ENCODE measurements around the gene CAPN13. TPM values are rescaled to one million over a fixed set of nuclear protein-coding genes. Genes with fewer than 3 reads are reported as not detected.
A peak's percentile ranks its signal among the peaks of the same experiment; 100 is the strongest.
"Not testable (repeated sequence)": the region's sequence is repeated elsewhere in the genome, so short reads cannot be mapped to it uniquely, and the experiment has no call there.

Gene CAPN13
- total RNA-seq, 1 donor from 2014 or later, result 1.8 TPM

DNA sequence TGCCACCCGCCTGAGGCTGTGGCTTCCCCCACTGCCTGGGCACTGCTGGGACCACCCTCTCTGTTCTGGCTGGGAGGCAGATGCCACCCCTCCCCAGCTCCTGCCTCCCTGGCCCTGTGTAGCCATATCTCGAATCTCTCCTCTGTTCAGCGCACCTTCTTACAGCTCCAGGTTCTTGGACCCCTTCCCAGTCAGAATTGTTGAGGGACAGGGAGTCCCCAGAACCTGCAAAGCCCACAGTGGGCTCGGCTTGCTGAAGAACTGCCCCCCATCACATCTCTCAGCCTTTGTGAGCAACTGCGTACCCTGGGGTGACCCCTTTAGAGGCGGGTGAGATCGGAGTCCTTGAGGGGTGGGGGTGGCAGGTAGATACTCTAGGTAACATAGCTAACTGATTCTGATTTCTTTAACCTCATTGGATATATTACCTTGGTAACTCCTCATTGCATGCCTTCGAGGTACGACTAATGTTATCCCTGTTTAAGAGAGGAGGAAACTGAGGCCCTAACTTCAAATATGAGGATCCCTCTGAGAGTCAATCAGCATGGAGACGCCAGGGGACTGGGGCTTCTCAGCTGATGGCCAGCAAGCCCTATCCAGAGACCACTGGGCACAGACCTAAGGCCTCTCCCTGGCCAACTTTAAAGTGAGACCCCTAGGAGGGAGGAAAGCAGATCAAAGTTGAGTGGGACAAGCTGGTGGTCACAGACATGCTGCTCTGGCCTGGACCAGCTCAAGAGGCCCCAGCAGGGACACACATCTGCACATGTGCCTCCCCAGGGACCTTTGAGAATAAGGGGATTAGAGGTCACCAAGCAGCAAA lies 101.3 kb downstream of the CAPN13 start:
- no peak for DNase-seq (ENCODE audit: low read depth)

DNA sequence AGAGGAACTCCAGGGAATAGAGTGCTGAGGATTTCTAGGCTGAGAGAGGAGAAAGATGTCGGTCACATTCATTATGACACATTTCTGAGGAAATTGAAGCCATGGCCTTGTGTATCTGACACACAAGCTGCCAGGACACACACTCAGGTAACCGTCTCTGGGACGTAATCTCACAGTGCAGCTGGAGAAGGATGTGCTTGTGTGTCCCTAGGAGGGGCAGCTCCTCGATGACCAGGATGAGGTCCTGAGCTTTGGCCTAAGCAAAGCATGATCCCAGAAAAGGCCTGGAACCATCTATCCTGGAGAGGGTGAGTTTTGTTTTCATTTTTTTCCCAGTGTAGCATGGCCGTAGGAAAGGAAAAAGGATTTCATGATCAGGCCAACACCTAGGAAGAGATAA lies 102.2 kb downstream of the CAPN13 start:
- DNase-seq (ENCODE audit: low read depth), result no peak

DNA sequence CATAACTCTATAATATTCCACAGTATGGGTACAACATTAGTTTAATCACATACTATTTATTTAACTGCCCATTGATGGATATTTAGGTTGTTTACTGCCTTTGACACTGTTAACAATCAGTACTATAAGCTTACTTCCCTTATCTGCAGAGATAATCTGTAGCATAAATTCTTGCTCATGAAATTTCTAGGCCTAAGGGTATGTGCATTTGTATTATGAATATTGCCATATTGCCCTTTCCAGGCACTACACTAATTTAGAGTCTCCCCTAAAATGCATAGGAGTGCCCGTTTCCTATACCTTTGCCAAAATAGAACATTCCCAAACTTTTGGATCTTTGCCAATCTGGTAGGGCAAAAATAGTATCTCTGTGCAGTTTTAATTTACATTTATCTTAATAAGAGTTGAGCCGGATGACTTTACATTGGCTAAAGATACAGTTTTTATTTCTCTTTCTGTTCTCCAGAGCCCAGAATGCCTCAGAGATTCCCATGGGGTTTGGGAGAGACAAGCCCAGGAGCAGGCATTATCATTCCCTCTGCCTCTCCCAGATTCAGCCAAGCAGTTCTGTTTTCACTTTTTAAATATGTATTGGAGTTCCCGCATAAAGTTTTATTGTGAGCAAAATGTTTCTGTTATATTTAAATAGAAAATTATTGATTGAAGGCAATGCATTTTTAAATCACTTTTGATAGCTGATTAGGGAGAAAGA lies 102.8 kb downstream of the CAPN13 start:
- no peak for DNase-seq (ENCODE audit: low read depth)

DNA sequence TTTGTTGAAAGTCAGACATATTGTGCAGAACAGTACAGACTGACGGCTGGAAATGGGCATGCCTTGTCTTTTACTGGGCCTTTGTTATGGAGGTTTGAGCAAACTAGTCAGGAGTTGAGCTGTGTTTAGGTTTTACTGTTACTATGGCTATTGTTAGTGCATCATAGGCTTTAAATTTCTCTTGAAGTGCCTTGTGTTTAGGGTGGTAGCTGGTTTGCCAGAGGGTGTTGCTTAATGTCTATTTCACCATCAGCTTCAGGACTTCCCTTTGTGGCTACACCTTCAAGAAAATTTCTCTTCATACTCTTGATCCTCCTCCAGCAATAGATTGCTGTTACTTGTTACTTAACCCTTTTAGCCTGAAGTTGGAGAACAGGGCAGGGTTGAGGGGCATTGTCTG lies 104.6 kb downstream of the CAPN13 start:
- no peak for DNase-seq (ENCODE audit: low read depth)

DNA sequence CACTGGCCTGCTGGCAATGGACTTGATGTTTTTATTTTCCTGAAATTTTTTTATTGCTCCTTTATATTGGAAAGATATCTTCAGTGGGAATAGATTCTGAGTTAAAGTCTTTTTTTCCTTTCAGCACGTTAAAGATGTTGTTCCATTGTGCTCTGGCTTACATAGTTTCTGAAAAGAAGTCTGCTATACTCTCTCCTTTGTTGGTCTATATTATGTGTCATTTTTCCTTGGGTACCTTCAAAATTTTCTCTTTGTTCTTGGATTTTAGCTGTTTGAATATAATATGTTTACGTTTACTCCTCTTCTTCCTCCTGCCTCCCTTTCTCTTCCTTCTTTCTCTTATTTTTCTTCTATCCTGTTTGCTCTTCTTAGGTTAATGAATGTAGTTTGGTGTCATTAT lies 105.5 kb downstream of the CAPN13 start:
- DNase-seq (ENCODE audit: low read depth), result no peak

DNA sequence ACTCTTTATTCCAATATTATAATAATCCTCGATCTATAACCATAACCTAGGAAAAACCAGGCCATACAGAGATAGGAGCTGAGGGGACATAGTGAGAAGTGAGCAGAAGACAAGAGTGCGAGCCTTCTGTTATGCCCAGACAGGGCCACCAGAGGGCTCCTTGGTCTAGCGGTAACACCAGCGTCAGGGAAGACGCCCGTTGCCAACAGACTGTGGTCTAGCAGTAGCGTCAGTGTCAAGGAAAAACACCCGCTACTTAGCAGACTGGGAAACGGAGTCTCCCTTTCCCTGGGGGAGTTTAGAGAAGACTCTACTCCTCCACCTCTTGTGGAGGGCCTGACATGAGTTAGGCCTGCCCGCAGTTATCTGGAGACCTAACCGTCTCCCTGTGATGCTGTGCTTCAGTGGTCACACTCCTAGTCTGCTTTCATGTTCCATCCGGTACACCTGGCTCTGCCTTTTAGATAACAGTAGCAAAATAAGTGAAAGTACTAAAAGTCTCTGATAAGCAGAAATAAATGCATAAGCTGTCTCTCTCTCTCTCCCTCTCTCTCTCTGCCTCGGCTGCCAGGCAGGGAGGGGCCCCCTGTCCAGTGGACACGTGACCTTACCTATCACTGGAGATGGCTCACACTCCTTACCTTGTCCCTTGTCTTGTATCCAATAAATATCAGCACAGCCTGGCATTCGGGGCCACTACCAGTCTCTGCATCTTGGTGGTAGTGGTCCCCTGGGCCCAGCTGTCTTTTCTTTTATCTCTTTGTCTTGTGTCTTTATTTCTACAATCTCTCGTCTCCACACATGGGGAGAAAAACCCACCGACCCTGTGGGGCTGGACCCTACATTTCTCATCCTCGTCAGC lies 109.8 kb downstream of the CAPN13 start:
- not testable (repeated sequence) for DNase-seq (ENCODE audit: low read depth)

DNA sequence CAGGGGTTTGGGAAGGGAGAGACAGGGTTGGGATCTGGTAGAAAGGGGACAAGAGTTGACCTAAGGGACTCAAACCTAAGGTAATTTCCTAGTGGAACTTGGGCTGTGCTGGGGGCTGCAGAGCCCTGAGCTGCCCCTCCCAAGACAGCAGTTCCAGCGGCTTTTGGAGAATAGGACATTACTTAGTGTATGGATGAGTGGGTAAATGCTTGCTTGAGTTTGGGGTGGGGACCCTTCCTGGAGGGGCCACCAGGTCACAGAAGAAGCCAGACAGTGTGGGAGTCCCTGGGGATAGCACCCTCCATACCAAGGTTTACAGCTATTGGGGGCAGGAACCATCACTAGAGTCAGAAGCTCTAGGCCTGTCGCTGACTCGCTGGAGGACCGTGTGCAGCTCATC lies 111.5 kb downstream of the CAPN13 start:
- no peak for DNase-seq (ENCODE audit: low read depth)

DNA sequence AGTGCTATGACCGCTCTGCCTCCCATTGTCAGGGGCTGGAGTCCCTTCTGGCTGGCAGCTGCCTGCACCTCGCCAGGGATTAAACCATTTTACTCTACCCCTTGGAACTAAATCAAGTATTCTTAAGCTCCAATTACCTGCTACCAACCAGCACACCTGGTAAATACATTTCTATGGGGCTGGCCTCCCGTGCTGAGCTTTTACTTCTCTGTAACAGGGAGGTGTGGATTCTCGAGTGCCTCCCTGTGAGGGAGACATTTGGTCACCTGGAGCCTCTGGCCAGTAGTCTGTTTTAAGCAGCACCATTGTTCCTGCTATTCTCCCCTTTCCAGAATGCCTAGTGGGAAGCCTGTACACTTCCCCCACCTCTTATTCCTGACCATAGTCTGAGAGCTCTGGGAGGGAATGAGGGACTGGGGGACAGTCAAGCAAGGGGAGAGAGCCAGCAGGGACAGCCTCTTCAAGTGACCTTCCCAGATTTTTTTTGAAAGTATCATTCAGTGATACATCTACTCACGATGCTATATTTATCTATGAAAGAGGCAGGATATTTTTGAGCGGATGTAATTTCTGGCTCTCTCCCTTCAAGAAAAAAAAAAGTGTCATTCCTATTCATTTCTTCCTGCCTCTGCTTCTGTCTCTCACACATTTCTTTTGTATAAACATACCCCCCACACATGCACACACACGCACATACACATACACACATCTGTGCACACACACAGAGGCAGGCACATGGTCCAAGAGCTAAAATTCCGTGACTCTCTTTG lies 112.8 kb downstream of the CAPN13 start:
- DNase-seq (ENCODE audit: low read depth), result no peak

DNA sequence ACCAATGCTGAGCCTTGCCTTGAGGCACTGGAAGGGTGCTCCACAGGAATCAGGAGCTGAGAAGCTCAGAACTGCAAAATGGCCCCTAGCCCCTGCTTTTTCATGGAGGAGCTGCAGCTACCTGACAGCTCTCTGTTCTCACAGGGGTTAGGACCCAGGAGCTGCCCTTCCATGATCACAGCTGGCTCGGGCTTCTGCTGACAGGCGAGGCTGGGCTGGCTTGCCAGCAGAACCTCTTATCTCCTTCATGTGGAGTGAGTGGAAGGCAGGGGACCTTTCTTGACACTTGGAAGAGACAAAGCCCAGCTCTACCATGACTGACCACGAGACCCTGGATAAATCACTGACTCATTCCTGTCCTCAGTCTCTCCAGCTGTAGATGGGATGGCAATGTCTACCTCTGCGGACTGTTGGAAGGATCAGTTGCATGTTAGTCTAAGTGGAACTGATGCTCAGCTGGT lies 113.4 kb downstream of the CAPN13 start:
- no peak for DNase-seq (ENCODE audit: low read depth)

DNA sequence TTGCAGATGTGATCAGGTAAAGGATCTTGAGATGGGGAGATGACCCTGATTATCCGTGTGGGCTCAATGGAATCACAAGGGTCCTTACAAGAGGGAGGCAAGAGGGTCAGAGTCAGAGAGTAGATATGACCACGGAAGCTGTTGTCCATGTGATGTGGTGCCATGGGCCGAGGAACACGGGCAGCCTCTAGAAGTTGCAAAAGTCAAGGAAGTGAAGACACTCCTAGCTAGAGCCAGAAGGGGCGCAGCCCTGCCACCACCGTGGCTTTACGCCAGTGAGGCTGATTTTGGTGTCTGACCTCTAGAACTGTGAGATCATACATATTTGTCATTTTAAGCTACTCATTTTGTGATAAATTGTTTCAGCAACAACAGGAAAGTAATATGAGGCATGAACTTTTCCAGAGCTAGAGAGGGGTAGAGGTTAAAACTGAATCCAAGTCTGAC lies 114.4 kb downstream of the CAPN13 start:
- DNase-seq (ENCODE audit: low read depth), result no peak

DNA sequence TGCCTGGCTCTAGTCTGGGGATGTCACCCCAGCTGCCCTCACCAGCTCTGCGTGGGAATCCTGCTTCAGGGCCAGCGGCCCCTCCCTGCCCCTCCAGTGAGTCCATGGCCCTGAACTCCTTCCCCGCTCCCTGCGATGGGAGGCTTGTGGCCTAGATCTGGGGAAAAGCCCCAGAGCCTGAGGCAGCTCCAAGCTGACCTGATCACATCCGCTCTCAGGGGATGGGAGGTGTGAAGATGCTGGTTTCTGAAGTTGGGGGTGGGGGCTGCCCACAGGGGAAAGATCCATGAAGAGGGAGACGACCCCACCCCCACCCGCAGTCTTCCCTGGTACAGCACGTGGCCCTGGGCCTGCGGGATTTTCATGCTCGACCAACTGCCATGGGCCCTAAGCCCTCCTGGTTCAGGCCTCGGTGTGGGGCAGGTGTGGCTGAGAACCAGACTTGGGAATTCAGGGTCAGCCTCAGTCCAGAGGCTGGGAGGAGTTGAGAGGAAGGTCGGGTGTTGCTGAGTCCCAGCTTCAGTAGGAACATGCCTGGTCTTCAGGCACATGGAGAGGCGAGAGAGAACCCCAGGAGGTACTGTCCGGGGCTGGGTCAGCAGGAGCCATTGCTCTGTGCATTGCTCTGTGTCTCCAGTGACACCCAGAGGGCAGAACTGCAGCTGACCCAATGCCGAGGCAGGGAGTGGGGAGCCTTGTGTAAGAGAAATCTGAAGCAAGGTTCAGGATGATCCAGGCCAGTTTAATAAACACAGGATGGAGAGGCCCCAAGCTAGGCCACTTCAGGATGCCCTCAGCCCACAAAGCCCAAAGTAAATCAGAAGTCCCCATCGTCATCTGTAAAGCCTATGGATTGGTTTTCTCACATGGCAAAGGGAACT lies 115.1 kb downstream of the CAPN13 start:
- DNase-seq (ENCODE audit: low read depth), result no peak

DNA sequence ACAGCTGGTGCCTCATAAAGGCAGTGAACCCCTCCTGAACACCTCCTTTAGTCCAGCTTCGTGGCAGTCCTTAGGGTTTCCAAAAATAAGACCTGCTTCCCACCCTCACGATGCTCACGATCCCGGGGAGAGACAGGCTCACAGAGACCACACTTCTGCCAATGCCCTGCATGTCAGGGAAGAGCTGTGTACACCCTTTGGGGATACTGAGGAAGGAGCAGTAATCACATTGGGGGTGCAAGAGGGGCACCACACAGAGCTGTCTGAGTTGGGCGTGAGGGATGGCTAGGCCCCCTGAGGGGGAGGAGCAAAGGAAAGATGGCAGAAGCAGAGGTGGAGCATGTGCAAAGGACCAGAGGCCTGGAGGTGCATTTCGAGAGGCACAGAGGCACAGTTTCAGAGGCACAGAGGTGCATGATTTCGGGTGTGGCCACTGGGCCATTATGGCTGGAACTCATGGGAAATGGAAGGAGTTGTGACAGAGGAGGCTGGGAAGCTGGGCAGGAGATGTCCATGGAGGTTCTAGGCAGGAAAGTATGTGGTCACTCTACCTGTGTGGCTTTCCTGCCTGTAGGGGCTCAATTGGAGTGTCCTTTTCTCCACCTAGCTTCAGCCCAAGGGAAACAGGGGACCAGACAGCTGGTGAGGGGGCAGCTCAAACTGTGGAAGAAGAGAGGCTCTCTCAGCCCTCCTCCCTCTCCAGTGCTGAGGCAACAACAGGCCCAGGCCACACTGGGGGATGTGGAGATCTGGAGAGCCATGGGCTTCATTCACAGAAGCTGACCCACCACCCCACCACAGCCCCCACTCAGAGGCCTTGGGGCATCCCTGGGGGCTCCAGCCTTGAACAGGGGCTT lies 115.9 kb downstream of the CAPN13 start:
- DNase-seq (ENCODE audit: low read depth), result no peak

DNA sequence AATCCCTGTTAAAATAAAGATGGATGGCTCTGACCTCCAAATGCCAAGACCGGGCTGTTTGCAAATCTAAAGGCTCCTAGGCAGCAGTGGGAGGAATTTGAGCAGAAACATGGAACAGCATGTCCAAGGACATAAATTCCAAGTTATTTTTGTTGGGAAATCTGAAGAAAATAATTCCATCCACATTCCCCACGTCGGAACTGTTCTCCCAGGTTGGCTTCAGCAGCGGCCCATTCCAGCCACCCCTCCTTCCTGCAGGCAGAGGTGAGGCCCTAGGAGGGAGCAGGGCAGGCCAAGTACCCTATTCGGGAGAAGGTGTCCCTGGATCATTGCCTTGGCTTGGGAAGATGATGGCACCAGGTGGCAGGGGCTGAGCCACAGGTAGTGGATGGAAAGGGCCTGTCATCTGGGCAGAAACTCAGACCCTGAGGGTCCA lies 117.1 kb downstream of the CAPN13 start:
- DNase-seq (ENCODE audit: low read depth), result no peak

DNA sequence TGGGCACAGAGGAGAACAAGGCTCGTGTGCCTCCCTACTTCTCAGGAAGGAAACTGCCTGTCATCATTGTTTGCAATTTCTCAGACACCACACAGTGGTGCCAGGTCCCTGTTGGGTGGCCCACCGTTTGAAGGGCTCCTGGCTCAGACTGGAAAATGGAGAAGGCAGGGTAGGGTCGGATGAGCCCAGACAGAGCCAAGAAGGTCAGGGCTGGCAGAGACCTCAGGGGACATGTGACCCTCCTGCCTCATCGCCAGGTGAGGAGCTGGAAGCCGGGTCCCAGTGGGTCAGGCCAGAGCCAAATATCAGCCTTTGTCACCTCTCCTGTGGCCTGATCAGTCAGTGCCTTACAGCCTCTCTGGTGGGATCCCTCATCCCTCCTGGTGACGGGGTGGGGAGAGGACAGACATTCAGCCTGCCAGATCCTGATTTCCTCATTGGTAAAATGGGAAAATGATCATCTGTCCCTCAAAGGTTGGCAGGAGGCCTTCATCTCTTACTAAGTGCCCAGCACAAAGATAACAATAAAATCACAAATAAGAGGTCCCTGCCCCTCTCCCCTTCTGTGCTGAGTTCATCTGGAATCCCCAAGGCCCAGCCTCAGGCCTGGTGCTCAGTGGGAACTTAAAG lies 117.6 kb downstream of the CAPN13 start:
- no peak for DNase-seq (ENCODE audit: low read depth)

DNA sequence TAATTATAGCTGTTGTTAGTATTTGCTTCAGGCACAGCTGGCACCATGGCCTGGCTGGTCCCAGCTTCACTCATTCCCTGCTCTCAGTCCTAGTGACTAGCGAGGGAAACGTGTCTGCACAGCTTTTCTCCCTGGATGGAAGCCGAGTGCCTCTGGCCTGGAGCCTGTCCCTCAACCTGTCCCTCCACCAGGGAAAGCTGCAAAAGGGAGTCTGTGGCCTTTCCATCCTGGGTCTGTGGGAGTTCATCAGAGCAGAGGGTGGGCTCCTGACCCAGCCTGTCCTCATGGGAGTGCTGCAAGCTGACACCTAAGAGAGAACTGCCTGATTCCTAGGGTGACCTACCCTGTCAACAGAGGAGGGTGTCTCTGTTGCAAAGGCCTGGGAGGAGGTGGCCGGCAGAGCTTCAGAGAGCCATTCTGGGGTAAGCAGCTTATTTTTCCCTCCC lies 118.3 kb downstream of the CAPN13 start:
- no peak for DNase-seq (ENCODE audit: low read depth)

DNA sequence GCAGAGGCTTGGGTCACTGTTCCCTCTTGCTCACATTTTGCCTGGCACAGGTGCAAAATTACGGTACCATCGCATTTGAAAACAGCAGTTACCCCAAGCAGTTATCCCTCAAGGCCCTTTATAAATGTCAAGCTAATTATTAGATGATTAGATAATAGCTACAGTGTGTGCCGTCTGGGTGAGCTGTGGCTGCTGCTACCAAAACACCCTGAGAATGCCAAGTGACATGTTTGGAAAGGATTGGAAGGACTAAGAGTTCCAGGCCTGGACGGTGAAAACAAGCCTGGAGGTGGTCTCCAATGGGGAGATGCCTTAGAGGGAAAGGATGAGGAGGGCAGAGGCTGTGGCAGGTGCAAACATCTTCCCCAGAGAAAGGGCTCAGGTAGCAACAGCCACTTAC lies 120.6 kb downstream of the CAPN13 start:
- DNase-seq (ENCODE audit: low read depth), result no peak

DNA sequence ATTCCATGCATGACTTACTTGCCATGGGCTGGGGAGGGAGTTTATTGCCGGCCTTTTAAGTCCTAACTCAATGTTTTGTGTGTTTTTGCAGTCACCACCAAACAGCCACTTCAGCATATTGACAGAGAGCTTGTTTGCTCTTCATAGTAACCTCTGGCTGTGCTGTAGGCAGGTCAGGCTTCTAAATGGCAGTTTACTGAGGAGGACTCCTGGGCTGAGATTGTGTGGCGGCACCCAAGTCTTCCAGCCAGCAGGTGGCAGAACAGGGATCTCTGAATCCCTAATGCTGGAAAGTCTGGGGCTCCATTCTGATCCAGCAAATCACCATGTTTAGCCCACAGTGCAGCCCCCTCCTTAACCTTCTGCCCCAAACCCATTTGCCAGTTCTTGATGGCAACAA lies 121.2 kb downstream of the CAPN13 start:
- peak; percentile 21 for DNase-seq (ENCODE audit: low read depth)

DNA sequence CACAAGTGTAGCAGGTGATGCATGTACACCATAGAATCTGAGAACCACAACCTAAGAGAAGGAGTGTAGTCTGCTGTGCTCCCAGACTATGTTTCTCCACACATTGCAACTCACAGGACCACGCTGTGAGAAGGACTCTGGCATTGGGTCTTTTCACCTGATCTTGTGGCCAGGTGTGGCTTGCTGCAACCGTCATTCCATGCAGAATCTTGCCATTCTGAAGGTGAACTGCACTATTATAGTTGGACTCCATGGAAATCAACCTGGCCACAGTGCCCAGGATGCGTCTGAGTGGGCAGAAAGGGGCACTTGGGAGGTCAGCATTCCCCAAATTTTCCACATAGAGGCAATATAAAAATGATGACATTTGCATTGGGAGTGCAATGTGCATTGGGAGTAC lies 122.2 kb downstream of the CAPN13 start:
- DNase-seq (ENCODE audit: low read depth), result no peak

DNA sequence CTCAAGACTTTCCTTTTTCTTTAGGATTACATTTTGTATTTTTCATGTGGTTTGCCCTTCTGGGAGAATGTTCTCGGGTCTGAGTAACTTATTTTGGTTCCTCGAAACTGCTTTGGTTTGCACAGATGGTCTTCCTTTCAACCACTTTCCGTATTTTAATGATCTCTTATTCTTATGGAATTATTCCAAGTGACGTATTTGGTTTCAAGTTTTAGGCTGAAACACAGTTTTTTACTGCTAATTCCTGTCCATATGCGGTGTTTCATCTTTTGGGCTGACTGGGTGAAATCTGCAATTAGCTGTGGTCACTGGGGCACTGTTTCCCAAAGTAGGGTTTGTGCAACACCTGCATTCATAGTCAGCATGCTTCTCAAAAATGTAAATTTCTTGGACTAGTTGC lies 122.7 kb downstream of the CAPN13 start:
- DNase-seq (ENCODE audit: low read depth), result no peak
